ENCODE data around the gene TMEM101. TPM values are rescaled to one million over a fixed set of nuclear protein-coding genes. Genes with fewer than 3 reads are reported as not detected.

TMEM101 gene
- total RNA-seq, 2 experiments from 2014 or later, result 8.8 to 9.7 TPM

DNA sequence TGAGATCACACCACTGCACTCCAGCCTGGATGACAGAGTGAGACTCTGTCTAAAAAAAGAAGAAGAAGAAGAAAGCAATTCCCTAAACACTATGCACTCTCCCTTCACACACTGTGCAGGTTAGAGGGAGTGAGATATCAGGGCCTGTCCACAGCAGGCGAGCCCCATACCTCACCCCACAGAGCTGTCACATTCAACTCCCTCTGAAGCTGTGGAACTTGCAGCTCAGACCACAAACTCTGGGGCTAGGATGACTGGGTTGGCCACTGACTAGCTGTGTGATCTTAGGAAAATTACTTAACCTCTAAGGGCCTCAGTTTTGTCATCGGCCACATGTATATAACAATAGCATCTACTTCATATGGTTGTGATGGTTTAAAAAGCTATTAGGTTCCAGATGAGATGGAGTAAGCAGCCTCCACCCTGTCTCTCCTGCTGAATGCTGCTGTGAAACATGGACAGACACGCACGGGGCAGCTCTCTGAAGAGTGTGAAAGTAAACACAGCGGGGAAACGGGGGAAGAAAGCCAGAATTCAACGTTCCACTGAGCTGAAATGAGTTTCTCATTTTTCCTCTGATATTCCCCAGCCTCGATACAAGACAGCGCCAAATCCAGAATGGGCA is 47.4 kb downstream of the TMEM101 start:
- Histone ChIP-seq H3K4me1 (ENCODE audit: insufficient read depth, low read length) (no peaks in the 10 kb centered on the region), H3K9me3 (ENCODE audit: control insufficient read depth in 1 of 2, insufficient read depth in 1 of 2, low read length in 2 of 2) (no peaks in the 10 kb centered on the region), H3K27ac (ENCODE audit: low read depth in 1 of 2, low read length in 2 of 2) (no peak overlapping the region), H3K36me3 (ENCODE audit: insufficient read depth, low read length) (no peaks in the 10 kb centered on the region), H3K27me3 (ENCODE audit: control insufficient read depth in 1 of 2, insufficient read depth in 2 of 2, low read length in 2 of 2) (peaks cover 0 to 3% of the 10 kb centered on the region in 2 experiments), H3K4me3 (ENCODE audit: low read length) (no peak overlapping the region)
- no peaks in the 10 kb centered on the region for H3K36me3 Mint-ChIP-seq (ENCODE audit: low read depth)
- H3K27me3 Mint-ChIP-seq, result peaks cover 14% of the 10 kb centered on the region
- H3K9me3 Mint-ChIP-seq, result no peaks in the 10 kb centered on the region
- H3K27ac Mint-ChIP-seq, result no peak overlapping the region
- peaks cover 5% of the 10 kb centered on the region for H3K4me1 Mint-ChIP-seq (ENCODE audit: low read depth)
- no peak overlapping the region for H3K4me3 Mint-ChIP-seq
- no peak for DNase-seq
- ChIA-PET POLR2A (no interaction called here), CTCF (no interaction called here)
- no peak for ATAC-seq (ENCODE audit: poor library complexity)
- intact Hi-C loops (cut with DNase I, micrococcal nuclease), result no loop called here
- TF ChIP-seq, protein P1, sequence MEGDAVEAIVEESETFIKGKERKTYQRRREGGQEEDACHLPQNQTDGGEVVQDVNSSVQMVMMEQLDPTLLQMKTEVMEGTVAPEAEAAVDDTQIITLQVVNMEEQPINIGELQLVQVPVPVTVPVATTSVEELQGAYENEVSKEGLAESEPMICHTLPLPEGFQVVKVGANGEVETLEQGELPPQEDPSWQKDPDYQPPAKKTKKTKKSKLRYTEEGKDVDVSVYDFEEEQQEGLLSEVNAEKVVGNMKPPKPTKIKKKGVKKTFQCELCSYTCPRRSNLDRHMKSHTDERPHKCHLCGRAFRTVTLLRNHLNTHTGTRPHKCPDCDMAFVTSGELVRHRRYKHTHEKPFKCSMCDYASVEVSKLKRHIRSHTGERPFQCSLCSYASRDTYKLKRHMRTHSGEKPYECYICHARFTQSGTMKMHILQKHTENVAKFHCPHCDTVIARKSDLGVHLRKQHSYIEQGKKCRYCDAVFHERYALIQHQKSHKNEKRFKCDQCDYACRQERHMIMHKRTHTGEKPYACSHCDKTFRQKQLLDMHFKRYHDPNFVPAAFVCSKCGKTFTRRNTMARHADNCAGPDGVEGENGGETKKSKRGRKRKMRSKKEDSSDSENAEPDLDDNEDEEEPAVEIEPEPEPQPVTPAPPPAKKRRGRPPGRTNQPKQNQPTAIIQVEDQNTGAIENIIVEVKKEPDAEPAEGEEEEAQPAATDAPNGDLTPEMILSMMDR (IDR thresholded peaks at IDR 0.05), result no peak

DNA sequence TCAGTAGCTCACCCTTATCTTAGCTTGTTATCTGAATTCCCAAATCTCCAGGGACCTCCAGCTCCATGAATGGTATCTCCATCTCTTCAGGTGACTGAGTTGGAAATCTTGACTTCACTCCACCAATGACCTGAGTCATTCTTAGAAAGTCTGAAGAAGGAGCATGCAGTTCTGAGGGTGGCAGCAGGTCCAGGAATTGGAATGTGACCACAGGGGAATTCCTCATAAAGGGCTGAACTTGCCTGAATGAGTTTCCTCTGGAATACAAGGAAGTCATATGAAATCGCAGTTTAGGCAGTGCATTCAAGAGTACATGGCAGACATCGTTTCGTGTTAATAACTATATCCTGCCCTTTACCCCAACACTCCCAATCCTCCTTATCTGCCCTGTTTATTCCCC is 48.5 kb downstream of the TMEM101 start:
- TF ChIP-seq, protein P1 (IDR thresholded peaks at IDR 0.05), result no peak
- Histone ChIP-seq H3K27ac (ENCODE audit: low read depth in 1 of 2, low read length in 2 of 2) (no peak overlapping the region), H3K4me1 (ENCODE audit: insufficient read depth, low read length) (no peaks in the 10 kb centered on the region), H3K27me3 (ENCODE audit: control insufficient read depth in 1 of 2, insufficient read depth in 2 of 2, low read length in 2 of 2) (peaks cover 0 to 3% of the 10 kb centered on the region in 2 experiments), H3K9me3 (ENCODE audit: control insufficient read depth in 1 of 2, insufficient read depth in 1 of 2, low read length in 2 of 2) (no peaks in the 10 kb centered on the region), H3K36me3 (ENCODE audit: insufficient read depth, low read length) (no peaks in the 10 kb centered on the region), H3K4me3 (ENCODE audit: low read length) (no peak overlapping the region)
- intact Hi-C loops (cut with DNase I, micrococcal nuclease), result no loop called here
- H3K4me1 Mint-ChIP-seq (ENCODE audit: low read depth), result peaks cover under 1% of the 10 kb centered on the region
- H3K27me3 Mint-ChIP-seq, result peaks cover 15% of the 10 kb centered on the region
- no peak overlapping the region for H3K27ac Mint-ChIP-seq
- POLR2A ChIA-PET, result no interaction called here
- H3K9me3 Mint-ChIP-seq, result no peaks in the 10 kb centered on the region
- H3K36me3 Mint-ChIP-seq (ENCODE audit: low read depth), result no peaks in the 10 kb centered on the region
- no peak for DNase-seq
- CTCF ChIA-PET, result no interaction called here
- H3K4me3 Mint-ChIP-seq, result no peak overlapping the region
- ATAC-seq (ENCODE audit: poor library complexity), result no peak

DNA sequence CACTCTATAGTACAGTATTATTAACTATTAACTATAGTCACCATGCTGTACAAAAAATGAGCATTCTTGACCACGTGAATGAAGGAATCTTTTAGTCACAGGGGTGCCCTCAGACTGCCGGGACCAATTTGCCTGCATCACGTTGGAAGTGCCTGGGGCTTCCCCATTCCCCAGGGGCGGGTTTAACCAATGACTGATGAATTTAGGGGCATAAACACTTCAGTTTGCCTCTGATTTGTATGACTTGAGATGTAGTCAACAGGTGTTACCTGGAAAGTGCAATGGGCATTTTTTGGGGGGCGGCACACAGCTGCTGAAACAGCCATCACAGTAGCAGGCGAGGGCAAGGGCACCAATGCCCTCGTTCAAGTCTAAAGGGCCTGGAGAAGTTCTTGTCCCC is 52.3 kb downstream of the TMEM101 start:
- H3K4me1 ChIP-seq (ENCODE audit: insufficient read depth, low read length), result no peaks in the 10 kb centered on the region
- H3K9me3 ChIP-seq (ENCODE audit: control insufficient read depth in 1 of 2, insufficient read depth in 1 of 2, low read length in 2 of 2), result no peaks in the 10 kb centered on the region
- no peak overlapping the region for H3K4me3 ChIP-seq (ENCODE audit: low read length)
- intact Hi-C loops (cut with DNase I, micrococcal nuclease), result no loop called here
- Mint-ChIP-seq H3K4me1 (ENCODE audit: low read depth) (no peaks in the 10 kb centered on the region), H3K36me3 (ENCODE audit: low read depth) (no peaks in the 10 kb centered on the region), H3K27me3 (peaks cover 14% of the 10 kb centered on the region), H3K27ac (no peak overlapping the region), H3K9me3 (no peaks in the 10 kb centered on the region), H3K4me3 (no peak overlapping the region)
- ChIA-PET POLR2A (no interaction called here), CTCF (no interaction called here)
- DNase-seq, result no peak
- H3K27me3 ChIP-seq (ENCODE audit: control insufficient read depth in 1 of 2, insufficient read depth in 2 of 2, low read length in 2 of 2), result peaks cover 0 to 4% of the 10 kb centered on the region in 2 experiments
- TF ChIP-seq, protein P1 (IDR thresholded peaks at IDR 0.05), result no peak
- ATAC-seq (ENCODE audit: poor library complexity), result no peak
- no peak overlapping the region for H3K27ac ChIP-seq (ENCODE audit: low read depth in 1 of 2, low read length in 2 of 2)
- no peaks in the 10 kb centered on the region for H3K36me3 ChIP-seq (ENCODE audit: insufficient read depth, low read length)

All from CD4-positive, alpha-beta T cell (primary cell).